OCI-LY7 (cell line): ENCODE measurements around the gene C16orf89. TPM values are rescaled to one million over a fixed set of nuclear protein-coding genes. Genes with fewer than 3 reads are reported as not detected.
"Not testable (repeated sequence)": the region's sequence is repeated elsewhere in the genome, so short reads cannot be mapped to it uniquely, and the experiment has no call there.

Source experiments
- BruUV-seq: library from RNA; stranded (reverse); fragments of 400-500 nt; replicated peaks from 2 replicates; lab custom pipeline; 2021; lab: Mats Ljungman, UMichigan
- CTCF ChIA-PET: fragments of 300-600 bp; sonication (Branson Sonifier 250); formaldehyde crosslinking; loops from one replicate; lab custom pipeline; 2022; ENCODE audit warnings: antibody characterized with exemption; ENCODE audit not compliant: unreplicated experiment; lab: Charles Lee
- POLR2A ChIA-PET: fragments of 300-600 bp; sonication (Branson Sonifier 250); formaldehyde crosslinking; loops from one replicate; lab custom pipeline; 2022; ENCODE audit warnings: antibody characterized with exemption; lab: Charles Lee
- DNase-seq: peaks from one replicate; pipeline ENCODE4 v3.0.0-alpha.2; 2015; ENCODE audit warnings: low spot score
- H2AFZ ChIP-seq: fragments of 200-600 bp; sonication (generic), shearing (Covaris generic); 2 replicates; pipeline ENCODE4 v1.6.1; 2014; ENCODE audit warnings: mild to moderate bottlenecking, antibody characterized with exemption, low read length, moderate library complexity
- H3K27ac ChIP-seq: fragments of 200-600 bp; sonication (generic); 2 replicates; pipeline ENCODE4 v1.5.1; 2014; ENCODE audit warnings: mixed run types, low read depth, mild to moderate bottlenecking, moderate library complexity, low read length, inconsistent platforms; ENCODE audit not compliant: poor library complexity, severe bottlenecking
- H3K36me3 ChIP-seq: fragments of 200-600 bp; sonication (generic); 2 replicates; pipeline ENCODE4 v1.6.1; 2014; ENCODE audit warnings: mild to moderate bottlenecking, antibody characterized with exemption, low read length, moderate library complexity, mixed read lengths; ENCODE audit not compliant: insufficient read depth
- H3K4me1 ChIP-seq: fragments of 200-600 bp; sonication (generic); 2 replicates; pipeline ENCODE4 v1.5.1; 2014; ENCODE audit warnings: mild to moderate bottlenecking, low read length; ENCODE audit not compliant: insufficient read depth, poor library complexity, severe bottlenecking
- H3K4me2 ChIP-seq: fragments of 200-600 bp; sonication (generic); 2 replicates; pipeline ENCODE4 v1.6.1; 2014; ENCODE audit warnings: mild to moderate bottlenecking, low read length
- H3K4me3 ChIP-seq: fragments of 200-600 bp; sonication (generic); 2 replicates; pipeline ENCODE4 v1.5.1; 2014; ENCODE audit warnings: mild to moderate bottlenecking, low read depth, low read length; ENCODE audit not compliant: poor library complexity, severe bottlenecking
- H3K79me2 ChIP-seq: fragments of 200-600 bp; sonication (generic); 2 replicates; pipeline ENCODE4 v1.6.1; 2016; ENCODE audit warnings: low read depth, mild to moderate bottlenecking, low read length, moderate library complexity, mixed read lengths; ENCODE audit not compliant: insufficient read depth
- H3K9me2 ChIP-seq: fragments of 200-600 bp; sonication (generic); 2 replicates; pipeline ENCODE4 v1.6.1; 2016; ENCODE audit warnings: mild to moderate bottlenecking, low read length, mixed read lengths; ENCODE audit not compliant: insufficient read depth
- H3K9me3 ChIP-seq: fragments of 200-600 bp; sonication (generic); 2 replicates; pipeline ENCODE4 v1.6.1; 2014; ENCODE audit warnings: mild to moderate bottlenecking, mixed run types, low read length, mixed read lengths
- H4K20me1 ChIP-seq: fragments of 200-600 bp; sonication (generic); 2 replicates; pipeline ENCODE4 v1.6.1; 2014; ENCODE audit warnings: mild to moderate bottlenecking, antibody characterized with exemption, low read length, moderate library complexity, mixed read lengths; ENCODE audit not compliant: insufficient read depth
- CTCF ChIP-seq: fragments of 200-600 bp; sonication (generic); conservative IDR thresholded peaks from 2 replicates; pipeline ENCODE4 v1.5.1; 2014; ENCODE audit warnings: mild to moderate bottlenecking, antibody characterized with exemption, low read length, moderate library complexity, mixed read lengths
- EZH2phosphoT487 ChIP-seq: fragments of 200-600 bp; sonication (generic); IDR thresholded peaks from 2 replicates; pipeline ENCODE4 v1.6.1; 2018; ENCODE audit warnings: low read depth, borderline replicate concordance, mild to moderate bottlenecking, mixed run types, antibody characterized with exemption, low read length, moderate library complexity, mixed read lengths
- intact Hi-C: fragments of 100-400 bp; cut with micrococcal nuclease; formaldehyde crosslinking; loops from one replicate; pipeline ENCODE4 v1.10.0; 2022; ENCODE audit not compliant: unreplicated experiment
- total RNA-seq, 2 experiments: library from RNA; depleted of rRNA in 1 of 2; stranded (reverse); fragments of >200 nt in 1 of 2; shearing (Covaris generic) in 1 of 2; gene quantifications; 2 replicates each; pipeline ENCODE4 v1.2.3, GENCODE V29; 2014 to 2022

C16orf89 gene
- total RNA-seq, 2 experiments from 2014 or later: not detected

GRCh38 chr16:5080996-5081395 is 15.2 kb upstream of the C16orf89 start:
- H3K79me2 ChIP-seq, POLR2A ChIA-PET, H2AFZ ChIP-seq, H3K9me3 ChIP-seq, H3K9me2 ChIP-seq, H3K4me2 ChIP-seq, H4K20me1 ChIP-seq, H3K4me3 ChIP-seq, CTCF ChIA-PET, BruUV-seq, H3K27ac ChIP-seq, intact Hi-C loops, H3K4me1 ChIP-seq, DNase-seq: not testable (repeated sequence)
- peaks cover 17% of the 10 kb centered on the region; the same call in 1 of the 2 replicates for H3K36me3 ChIP-seq

- DNase-seq, H3K4me1 ChIP-seq, H3K4me2 ChIP-seq, CTCF ChIA-PET, H4K20me1 ChIP-seq, H3K9me3 ChIP-seq, POLR2A ChIA-PET, H2AFZ ChIP-seq, H3K79me2 ChIP-seq, H3K4me3 ChIP-seq, H3K9me2 ChIP-seq, intact Hi-C loops, BruUV-seq, H3K27ac ChIP-seq: not testable (repeated sequence)
- H3K36me3 ChIP-seq: peaks cover 23% of the 10 kb centered on the region; the same call in 1 of the 2 replicates
These were observed 14.7 kb upstream of the C16orf89 start for GRCh38 chr16:5080461-5080860.

GRCh38 chr16:5078626-5079025 is 12.9 kb upstream of the C16orf89 start:
- CTCF ChIA-PET: no interaction called here
- DNase-seq: no peak
- Histone ChIP-seq H3K9me2 (no peaks in the 10 kb centered on the region), H3K27ac (no peak overlapping the region), H3K9me3 (no peaks in the 10 kb centered on the region), H3K4me2 (no peak overlapping the region), H4K20me1 (no peaks in the 10 kb centered on the region), H3K4me1 (no peaks in the 10 kb centered on the region), H3K4me3 (no peak overlapping the region), H3K79me2 (no peaks in the 10 kb centered on the region), H2AFZ (no peak overlapping the region), H3K36me3 (peaks cover 30% of the 10 kb centered on the region)
- intact Hi-C loops: no loop called here
- TF ChIP-seq CTCF (no peak), EZH2phosphoT487 (no peak)
- BruUV-seq: no TSS peak
- POLR2A ChIA-PET: no interaction called here

GRCh38 chr16:5077304-5077703 is 11.5 kb upstream of the C16orf89 start:
- POLR2A ChIA-PET: no interaction called here
- peaks cover 10% of the 10 kb centered on the region; the same call in 1 of the 2 replicates for H3K79me2 ChIP-seq
- no TSS peak for BruUV-seq
- intact Hi-C loops: no loop called here
- no peak overlapping the region for H2AFZ ChIP-seq
- H3K4me3 ChIP-seq: no peak overlapping the region
- no peak for TF ChIP-seq EZH2phosphoT487
- TF ChIP-seq CTCF: no peak
- H3K36me3 ChIP-seq: peaks cover 37% of the 10 kb centered on the region
- H3K4me2 ChIP-seq: no peak overlapping the region
- H3K9me2 ChIP-seq: no peaks in the 10 kb centered on the region
- no peaks in the 10 kb centered on the region for H4K20me1 ChIP-seq
- no peak for DNase-seq
- CTCF ChIA-PET: no interaction called here
- H3K27ac ChIP-seq: no peak overlapping the region
- peaks cover 10% of the 10 kb centered on the region for H3K4me1 ChIP-seq
- H3K9me3 ChIP-seq: no peaks in the 10 kb centered on the region
